HG03571 (cell line): Measurements from ENCODE around the gene UBXN11.

Experiments
- ATAC-seq: cut with Tn5 transposase; IDR thresholded peaks from one replicate; pipeline ENCODE4 v1.9.1; 2021; ENCODE audit not compliant: unreplicated experiment

UBXN11 gene, protein sequence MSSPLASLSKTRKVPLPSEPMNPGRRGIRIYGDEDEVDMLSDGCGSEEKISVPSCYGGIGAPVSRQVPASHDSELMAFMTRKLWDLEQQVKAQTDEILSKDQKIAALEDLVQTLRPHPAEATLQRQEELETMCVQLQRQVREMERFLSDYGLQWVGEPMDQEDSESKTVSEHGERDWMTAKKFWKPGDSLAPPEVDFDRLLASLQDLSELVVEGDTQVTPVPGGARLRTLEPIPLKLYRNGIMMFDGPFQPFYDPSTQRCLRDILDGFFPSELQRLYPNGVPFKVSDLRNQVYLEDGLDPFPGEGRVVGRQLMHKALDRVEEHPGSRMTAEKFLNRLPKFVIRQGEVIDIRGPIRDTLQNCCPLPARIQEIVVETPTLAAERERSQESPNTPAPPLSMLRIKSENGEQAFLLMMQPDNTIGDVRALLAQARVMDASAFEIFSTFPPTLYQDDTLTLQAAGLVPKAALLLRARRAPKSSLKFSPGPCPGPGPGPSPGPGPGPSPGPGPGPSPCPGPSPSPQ

DNA sequence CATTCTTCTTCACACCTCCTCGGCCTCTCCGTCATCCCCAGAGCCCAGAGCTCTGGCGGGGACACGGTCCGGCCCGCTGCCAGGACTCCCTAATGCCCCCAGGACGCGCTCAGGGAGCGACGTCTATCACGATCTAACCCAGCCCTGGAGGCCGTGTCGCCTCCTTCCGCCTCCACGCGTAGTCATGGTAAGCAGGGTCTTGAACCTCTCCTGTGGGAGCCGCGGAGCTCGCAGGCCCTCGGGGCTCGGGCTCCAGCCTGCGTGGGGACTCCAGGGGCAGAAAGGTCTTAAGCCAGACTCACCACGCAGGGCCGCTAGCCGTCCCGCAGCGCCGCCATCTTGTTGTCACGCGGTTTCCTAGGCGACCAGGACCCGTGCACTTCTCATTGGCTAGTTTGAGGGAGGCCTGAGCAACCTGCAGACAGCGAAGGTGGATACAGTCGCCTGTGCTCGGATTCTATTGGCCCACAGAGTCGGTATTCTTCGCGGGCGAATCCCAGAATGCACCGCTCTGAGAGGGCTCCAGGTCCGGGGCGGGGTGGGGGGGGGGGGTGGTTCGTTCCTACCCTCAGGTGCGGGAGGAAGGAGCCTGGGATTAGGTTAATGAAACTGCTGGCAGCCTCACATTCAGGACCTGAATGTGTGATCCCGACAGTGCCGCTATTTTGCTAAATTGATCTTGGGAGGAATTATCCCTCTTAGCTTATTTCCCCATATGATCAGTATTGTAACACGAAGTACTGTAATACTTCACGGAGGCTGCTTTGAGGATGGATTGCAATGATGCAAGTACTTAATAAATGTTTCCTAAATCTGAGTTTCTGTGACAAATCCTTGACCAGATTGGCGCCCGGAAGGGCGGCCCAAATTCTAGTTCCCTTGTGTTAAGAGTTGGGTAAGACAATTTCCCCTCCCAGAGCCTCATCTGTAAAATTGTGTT is at the start of gene UBXN11:
Gene UBXN11 (minus strand): TSS at position 347 of the 940 bp plus-strand sequence. CDS start 3,753 bp downstream, outside the sequence.
- peak; percentile 94 for ATAC-seq

DNA sequence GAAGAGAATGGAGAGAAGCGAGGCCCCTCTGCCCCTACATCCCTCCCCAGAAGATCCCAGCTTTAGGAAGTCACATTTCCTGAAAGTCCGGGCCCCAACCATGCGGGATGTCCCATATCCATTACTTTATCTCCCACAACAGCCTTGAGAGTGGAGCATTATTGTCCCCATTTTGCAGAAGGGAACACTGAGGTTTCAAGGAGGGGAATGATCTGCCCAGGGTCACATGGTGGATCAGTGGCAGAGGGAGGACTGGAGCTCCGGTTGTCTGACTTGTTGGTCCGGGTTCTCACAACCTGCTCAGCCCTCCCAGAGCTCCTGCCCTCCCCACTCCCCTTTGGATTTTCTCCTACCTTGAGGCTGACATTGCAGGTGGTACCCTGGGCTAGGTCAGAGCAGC is 49.7 kb upstream of the UBXN11 start:
- no peak for ATAC-seq

DNA sequence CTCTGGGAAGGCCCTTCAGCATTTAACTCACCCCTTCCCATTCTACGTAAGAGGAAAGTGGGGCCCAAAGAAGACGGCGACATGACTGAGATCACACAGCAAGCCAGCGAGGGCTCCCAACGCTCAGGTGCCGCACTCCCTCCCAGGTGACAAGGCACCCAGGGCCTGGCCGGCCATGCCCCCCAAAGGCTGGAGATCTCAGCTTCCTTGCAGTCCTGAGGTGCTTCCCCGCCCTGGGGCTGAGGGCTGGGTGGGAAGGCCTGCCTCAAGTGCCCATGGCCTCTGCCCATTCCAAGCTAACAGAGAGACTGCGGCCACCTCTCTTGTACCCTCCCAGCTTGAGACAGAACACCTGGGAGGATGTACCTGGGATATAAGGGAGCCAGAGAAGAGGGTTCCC is 48.5 kb upstream of the UBXN11 start:
- no peak for ATAC-seq

DNA sequence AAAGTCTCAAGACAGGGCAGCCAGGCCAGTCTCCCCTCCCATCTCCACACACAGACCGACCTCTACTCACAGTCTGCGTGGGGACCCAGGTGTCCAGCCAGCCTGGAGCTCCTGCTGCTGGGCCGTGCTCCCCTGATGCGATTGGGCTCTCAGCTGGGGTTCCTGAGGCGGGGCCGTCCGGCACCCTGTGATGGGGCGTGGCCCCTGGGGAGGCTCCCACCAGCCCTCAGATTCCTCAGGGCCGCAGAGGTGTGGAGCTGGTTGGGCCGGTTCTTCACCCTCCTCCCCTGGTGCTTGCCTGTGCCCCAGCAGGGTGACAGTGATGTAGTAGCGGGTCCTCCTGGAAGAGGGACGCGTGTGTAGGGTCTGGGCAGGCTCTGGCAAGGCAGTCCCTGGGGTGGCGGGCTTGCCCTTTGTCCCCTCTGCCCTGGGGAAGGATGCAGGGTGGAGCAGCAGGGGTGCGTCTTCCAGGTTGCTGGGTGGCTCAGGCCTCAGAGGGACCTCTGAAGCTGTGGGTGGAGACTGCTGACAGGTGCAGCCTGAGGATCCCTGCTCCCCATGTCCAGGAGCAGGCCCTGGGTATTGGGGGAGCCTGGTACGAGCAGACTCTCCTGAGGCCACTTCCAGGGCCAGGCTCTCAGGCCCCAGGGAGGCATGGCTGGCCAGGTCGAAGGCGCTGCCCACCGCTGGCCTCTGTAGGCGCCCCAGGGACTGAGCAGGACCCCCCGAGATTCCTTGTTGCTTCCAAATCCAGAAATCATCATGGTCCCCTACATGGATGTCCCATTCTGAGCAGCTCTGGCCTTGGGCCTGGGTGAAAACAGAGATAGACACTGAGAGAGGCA is 47.8 kb upstream of the UBXN11 start, which contains the start of gene CRYBG2:
Gene CRYBG2 (minus strand): TSS at position 155 of the 845 bp plus-strand sequence. CDS start 7,473 bp downstream, outside the sequence.
- ATAC-seq: no peak

DNA sequence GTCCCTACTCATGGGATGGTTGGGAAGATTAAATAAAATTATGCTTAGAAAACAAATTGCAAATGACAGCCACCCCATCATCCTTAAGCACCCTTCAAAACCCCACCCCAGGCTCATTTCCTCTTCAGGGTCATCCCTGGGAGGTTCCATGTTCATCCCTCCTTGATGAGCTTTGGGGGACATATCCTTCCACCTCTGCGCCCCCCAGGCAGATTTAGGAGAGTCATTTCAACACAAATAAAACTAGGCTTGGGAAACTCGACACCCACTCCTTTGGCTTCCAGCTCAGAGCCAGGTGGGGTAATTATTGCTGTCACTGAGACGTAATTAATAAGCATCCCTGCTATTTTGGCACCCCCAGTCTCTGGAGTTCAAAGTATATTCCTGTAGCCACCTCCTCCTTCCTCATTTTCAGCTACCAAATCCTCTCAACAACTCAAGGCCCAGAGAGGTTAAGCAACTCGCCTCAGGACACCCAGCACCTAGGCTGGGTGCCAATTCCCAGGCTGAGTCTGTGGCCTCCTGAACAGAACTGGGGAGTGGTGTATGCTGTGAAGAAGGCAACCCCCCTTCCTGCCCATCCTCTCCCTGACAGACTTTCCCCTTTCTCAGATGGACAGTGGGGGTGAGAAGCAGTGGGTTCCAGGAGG is 46.9 kb upstream of the UBXN11 start:
- no peak for ATAC-seq

DNA sequence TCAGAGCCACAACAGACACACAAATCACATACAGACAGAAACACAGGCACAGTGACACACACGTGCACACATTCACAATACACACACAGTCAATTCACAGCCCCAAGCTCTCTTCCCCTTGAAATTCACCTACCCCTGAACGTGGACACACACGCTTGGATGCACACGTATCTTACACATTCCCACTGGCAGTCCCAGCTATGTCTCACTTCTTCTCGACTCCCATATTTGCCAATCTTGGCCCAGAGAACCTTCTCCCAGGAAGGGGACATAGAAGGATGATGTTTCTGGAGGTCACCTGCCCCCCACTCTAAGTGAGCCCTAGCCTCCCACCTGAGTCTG is 45.9 kb upstream of the UBXN11 start:
- no peak for ATAC-seq

DNA sequence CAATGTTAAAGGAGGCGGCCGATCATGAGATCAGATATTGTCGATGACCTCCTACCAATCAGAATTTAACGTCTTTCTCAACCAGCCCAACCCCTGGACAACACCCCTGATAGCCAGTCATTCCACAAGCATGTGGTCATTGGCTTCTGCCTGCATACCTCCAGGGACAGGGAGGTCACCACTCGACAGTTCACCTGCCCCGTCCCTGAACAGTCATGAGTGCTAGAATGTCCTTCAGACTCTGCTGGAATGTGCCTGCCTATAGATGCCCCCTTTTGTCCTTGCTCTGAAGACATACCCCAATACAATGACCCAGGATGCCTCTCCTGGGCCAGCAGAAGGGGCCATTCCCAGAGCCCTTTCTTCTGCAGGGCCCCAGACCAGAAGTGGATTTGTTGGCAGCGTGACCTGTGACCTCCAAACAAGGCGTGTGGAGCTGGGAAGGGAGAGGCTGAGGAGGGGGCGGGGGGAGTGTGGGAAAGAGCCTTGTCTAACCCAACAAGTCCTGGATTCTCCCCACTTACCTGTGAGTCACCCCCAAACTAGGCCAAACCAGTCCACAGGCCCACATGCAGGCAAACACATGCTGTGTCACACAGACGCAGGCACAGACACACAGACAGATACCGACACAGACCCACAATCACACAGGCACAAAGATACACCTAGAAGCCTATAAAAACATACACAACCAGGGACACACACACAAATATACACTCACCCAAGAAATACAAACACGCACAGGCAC is 45.3 kb upstream of the UBXN11 start:
- ATAC-seq: no peak

DNA sequence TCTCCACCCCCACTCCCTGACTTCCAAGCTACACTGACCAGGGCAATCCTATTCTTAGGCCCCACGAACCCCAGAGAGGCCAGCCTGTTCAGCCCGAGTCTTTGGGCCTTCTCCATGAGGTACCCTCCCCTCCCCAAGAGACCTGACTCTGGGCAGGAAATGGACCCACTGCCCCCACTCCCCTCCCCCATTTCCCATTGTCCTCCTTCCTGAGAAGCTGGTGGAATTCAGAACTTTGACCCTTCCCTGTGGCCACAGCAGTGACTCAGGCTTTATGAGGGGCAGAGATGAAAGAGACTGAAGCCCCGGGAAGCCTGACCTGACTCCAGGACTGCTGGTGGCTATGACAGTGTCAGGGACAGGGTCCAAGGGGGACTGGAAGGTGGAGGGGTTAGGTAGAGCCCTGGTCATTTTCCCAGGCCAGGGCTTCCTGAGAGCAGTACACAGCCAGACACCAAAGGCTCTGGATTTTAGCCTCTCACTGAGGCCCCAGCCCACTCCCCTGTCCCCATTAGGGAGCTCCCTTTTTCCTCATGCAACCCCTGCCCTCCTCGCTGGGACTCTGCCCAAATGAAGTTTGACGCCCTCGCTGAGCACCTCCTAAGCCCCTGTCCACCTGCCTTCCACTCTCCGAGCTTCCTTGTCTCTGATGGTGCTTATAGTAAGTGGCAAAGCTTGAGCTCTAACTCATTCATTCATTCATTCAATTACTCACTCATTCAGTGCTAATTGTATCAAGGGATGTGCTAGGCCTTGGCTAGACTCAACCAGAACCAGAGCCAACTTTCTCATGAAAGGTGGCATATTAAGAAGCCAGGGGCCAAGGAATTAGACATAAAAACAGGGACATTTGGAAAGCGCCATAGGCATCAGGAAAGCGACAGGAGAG is 44.5 kb upstream of the UBXN11 start:
- ATAC-seq: no peak

DNA sequence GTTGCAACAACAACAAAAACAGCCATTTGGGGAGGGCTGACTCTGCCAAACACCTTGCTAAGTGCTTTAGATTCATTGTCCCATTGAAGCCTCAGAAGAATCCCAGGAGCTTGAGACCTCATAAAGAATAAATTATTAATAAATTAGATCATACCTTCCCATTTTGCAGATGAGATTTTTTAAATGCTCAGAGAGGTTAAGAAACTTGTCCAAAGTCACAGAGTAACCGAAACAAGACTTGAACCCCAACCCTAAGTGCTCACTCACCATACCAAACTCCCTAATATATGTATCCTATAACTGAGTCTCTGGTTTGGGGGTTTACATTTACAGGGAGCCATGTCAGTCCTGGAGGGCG is 43.9 kb upstream of the UBXN11 start:
- no peak for ATAC-seq

DNA sequence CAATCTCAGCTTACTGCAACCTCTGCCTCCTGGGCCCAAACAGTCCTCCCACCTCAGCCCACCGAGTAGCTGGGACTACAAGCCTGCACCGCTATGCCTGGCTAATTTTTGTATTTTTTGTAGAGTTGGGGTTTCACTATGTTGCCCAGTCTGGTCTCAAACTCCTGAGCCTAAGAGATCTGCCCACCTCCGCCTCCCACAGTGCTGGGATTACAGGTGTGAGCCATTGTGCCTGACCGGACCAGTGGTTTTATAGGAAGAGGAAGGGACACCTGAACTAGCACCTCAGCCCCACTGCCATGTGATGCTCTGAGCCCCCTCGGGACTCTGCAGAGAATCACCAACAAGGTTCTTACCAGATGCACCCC is 43.4 kb upstream of the UBXN11 start:
- ATAC-seq: no peak

DNA sequence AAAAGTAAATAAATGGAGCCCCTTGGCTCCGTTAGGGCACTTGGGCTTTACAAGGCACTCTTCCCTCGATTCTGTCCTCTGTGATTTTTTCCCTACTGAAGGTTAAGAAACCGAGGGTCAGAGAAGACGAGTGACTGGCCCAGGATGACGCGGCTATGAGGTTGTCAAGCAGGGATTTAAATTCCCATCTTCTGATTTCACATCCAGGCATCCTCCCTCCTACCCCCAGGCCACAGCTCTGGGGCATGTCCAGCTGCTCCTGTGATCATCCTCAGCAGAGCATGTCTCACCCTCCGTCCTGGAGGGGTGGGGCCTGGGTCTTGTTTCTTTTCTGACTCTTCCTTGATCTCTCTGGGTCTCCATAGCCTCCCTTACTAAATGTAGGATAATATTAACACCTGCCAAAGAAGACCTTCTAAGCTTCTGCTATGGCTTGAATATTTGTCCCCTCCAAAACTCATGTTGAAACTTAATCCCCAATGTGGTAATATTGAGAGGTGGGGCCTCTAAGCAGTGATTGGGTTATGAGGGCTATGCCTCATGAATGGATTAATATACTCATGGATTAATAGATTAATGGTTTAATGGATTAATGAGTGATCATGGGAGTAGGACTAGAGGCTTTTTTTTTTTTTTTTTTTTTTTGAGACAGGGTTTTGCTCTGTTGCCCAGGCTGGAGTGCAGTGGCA is 42.9 kb upstream of the UBXN11 start:
- ATAC-seq: no peak

DNA sequence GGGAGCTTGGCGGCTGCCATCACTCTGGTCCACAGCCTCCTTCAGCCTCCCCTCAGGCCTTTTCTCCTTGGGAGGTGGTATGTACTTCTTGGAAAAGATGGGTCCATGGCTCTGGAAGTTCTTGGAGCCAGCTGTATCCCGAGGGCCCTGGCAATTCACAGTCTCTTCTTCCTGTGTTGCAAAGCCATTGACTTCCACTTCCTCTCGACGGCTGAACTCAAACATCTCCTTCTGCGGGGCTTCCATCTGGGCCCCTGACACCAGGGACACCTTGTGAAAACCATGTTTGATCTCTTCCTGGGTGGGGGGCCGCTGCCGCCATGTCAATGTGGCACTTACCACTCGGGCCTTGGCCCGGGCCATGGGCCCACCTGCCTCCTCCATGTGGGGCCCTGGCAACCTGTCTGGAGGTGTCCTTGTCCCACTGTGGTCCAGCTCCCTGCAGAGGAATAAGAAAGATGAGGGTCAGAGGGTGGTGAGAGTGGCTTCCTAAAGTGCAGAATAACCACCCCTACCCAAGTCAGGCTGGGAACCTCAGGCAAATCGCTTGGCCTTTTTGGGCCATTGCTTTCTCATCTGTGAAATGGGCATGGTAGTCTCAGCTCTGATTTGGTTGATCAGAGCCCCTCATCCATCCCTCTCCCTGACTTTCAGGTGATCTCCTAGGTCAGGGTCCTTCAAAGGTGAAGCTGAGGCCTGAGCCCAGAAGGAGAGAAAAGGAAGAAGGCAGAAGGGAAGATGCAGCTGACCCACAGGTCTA is 40.0 kb upstream of the UBXN11 start:
- ATAC-seq: no peak

DNA sequence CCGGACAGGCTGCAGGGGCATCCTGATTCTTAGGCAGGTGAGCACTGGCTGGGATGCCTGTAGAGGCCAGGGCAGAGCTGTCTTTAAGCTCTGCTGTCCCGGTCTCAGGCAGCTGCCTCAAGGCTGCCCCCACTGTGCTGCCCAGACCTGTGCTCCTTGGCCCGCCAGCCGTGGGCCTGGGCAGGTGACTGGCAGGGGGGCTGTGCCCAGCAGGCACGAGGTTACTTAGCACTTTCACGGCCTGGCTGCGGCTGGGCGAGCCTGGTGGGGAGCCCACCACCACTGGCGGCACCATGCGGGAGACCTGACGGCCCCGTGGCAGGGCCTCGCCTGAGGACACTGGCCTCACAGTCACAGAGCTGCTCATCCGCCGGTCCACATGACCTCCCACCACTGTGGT is 39.3 kb upstream of the UBXN11 start:
- ATAC-seq: no peak

DNA sequence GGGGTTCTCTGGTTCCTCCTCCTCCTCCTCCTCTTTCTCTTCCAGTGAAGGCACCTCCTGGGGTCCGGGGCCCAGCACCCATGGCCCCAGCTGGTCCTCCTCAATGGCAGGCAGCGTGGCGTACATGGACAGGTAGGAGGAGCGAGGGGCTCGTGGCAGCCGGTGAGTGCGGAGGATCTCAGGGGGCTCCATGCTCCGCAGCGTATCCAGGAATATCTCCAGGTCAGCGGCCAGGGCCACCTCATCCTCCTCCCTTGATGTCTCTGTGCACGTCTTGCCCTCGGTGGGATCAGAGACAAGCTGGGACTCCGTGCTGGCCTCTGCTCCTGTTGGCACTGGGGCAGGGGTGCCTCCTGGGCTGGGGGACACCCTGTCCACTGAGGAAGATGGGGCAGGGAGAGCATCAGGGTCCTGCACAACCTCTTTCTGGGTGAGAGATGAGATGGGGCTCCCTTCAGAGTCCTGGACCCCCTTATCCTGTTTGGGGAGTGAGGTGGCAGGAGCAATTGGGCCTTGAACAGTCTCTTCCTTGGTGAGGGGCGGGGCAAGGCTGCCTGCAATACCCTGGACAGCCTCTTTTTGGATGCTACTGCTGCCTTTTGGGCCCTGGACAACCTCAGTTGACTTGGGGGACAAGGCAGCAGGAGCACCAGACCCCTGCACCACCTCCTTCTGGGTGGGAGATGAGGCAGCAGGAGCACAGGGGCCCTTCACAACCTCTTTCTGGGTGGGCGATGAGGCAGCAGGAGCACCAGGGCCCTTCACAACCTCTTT is 37.9 kb upstream of the UBXN11 start:
- ATAC-seq: no peak

DNA sequence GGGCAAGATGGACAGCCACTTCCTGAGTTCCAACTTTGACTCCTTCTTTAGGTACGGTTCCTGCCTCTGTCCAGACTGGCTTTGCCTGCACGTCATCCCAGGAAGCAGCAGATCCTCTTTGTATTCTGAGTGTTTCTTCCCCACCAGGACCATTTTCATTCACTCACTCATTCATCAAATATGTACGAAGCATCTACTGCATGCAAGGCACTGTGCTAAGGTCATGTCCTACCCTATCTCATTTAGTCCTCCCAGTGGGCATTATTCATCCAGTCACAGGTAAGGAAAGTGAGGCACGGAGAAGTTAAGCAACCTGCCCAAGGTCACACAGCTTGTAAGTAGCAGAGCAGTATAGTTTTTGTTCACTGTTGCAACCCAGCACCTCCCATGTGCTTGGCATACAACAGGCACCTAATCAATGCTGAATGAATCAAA is 33.6 kb upstream of the UBXN11 start:
- no peak for ATAC-seq

DNA sequence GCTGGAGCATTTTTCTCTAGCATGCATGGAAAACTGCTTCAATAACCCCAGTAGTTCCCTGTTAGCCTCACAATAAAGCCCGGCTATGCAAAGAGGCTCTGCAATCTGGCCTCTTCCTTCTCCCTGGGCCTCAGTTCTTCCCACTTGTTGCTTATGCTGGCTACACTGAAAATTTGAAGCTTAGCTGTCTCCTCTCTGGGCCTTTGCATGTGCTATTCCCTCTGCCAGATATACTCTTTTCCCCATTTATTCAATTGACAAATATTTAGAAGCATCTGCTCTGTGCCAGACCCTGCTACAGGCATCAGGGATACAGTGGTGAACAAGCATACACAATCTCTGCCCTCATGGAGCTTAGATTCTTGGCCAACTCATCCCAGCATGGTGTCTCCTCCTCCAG is 32.2 kb upstream of the UBXN11 start:
- ATAC-seq: no peak

DNA sequence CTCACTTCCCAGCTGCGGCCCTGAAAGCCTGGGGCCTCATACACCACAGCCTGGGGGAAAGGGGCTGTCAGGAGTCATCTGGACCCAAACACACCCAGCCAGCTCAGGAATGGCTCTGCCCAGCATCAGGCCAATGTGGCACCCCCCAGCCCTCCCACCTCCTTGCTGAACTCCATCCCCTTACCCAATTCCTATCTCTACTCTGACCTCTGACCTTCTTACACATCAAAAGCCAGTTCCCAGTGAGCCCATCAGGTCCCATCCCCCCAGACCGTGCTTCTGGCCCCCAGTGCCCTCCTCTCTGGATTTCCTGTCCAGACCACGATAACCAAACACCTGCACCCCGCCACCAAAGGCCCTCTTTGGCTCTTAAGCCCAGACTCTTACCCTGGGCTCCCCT is 31.2 kb upstream of the UBXN11 start:
- no peak for ATAC-seq
